HepG2 (cell line): ENCODE data around the gene SLC25A14. TPM values are rescaled to one million over a fixed set of nuclear protein-coding genes. Genes with fewer than 3 reads are reported as not detected.

Experiments used
- ATAC-seq: fragments of 200-7000 bp; cut with Tn5 transposase; 3 replicates; pipeline ENCODE4 v1.9.1; 2020; ENCODE audit warnings: mild to moderate bottlenecking, moderate library complexity
- BruUV-seq: library from RNA; stranded (reverse); fragments of 400-500 nt; replicated peaks from 2 replicates; lab custom pipeline; 2021; lab: Mats Ljungman, UMichigan
- CTCF ChIA-PET: fragments of 300-600 bp; formaldehyde crosslinking; extraction: SDS; loops from one replicate; lab custom pipeline; 2021; ENCODE audit warnings: low total read pairs, inconsistent platforms, low intra/inter-chr PET ratio; lab: Yijun Ruan, JAX
- POLR2A ChIA-PET: fragments of 350-600 bp; sonication (Branson Sonifier 250); formaldehyde crosslinking; loops from one replicate; lab custom pipeline; 2020; ENCODE audit warnings: antibody characterized with exemption, inconsistent platforms; lab: Yijun Ruan, JAX
- DNase-seq: peaks from one replicate; pipeline ENCODE4 v3.0.0-alpha.2; 2015; ENCODE audit warnings: low spot score
- FAIRE-seq: peaks from 3 replicates; lab custom pipeline; 2011; peaks lifted over from hg19 to GRCh38; lab: Jason Lieb, UNC
- H2AFZ ChIP-seq: one replicate; pipeline ENCODE4 v1.6.1; 2011; ENCODE audit warnings: low read length, inconsistent platforms
- H3K27ac ChIP-seq: fragments of 300-600 bp; 3 replicates; pipeline ENCODE4 v1.8.0; 2011; ENCODE audit warnings: mixed run types, mild to moderate bottlenecking, mixed read lengths, low read length, inconsistent platforms; ENCODE audit not compliant: insufficient read depth; ENCODE audit errors: extremely low read length
- H3K27me3 ChIP-seq, 2 experiments: fragments of 200-600 bp in 1 of 2; 2 replicates in 1 of 2; 3 replicates in 1 of 2; pipeline versions ENCODE4 v1.6.0 to v1.8.0; 2011; ENCODE audit warnings: low read length in 2 of 2, mild to moderate bottlenecking in 2 of 2, moderate library complexity in 2 of 2, inconsistent platforms in 1 of 2; ENCODE audit not compliant: insufficient read depth in 2 of 2, control insufficient read depth in 1 of 2
- H3K36me3 ChIP-seq, 2 experiments: fragments of 200-600 bp in 1 of 2; replicated peaks in 1 of 2; 2 replicates in 1 of 2; 3 replicates in 1 of 2; pipeline versions ENCODE4 v1.5.1 to v1.8.0; 2011; ENCODE audit warnings: low read length in 2 of 2, inconsistent platforms in 1 of 2; ENCODE audit not compliant: insufficient read depth in 2 of 2, control insufficient read depth in 1 of 2
- H3K4me1 ChIP-seq: 2 replicates; pipeline ENCODE4 v1.5.1; 2012; ENCODE audit warnings: low read length, inconsistent platforms; ENCODE audit not compliant: insufficient read depth
- H3K4me2 ChIP-seq: 2 replicates; pipeline ENCODE4 v1.6.0; 2011; ENCODE audit warnings: low read depth, low read length, inconsistent platforms
- H3K4me3 ChIP-seq, 3 experiments: fragments of 200-600 bp in 1 of 3; sonication (generic), shearing (Covaris generic) in 1 of 3; replicated peaks in 1 of 3; 2 replicates each; pipeline ENCODE4 v1.5.1; 2011 to 2016; ENCODE audit warnings: low read length in 3 of 3, inconsistent platforms in 2 of 3, low read depth in 2 of 3, mild to moderate bottlenecking in 2 of 3, control low read depth in 1 of 3, mixed read lengths in 1 of 3; ENCODE audit not compliant: insufficient read depth in 1 of 3
- H3K79me2 ChIP-seq: one replicate; pipeline ENCODE4 v1.6.1; 2011; ENCODE audit warnings: low read length, inconsistent platforms; ENCODE audit not compliant: insufficient read depth
- H3K9ac ChIP-seq: 2 replicates; pipeline ENCODE4 v1.6.0; 2011; ENCODE audit warnings: mild to moderate bottlenecking, low read depth, low read length, inconsistent platforms; ENCODE audit not compliant: insufficient read depth
- H3K9me3 ChIP-seq: 2 replicates; pipeline ENCODE4 v1.5.1; 2012; ENCODE audit warnings: mild to moderate bottlenecking, low read length
- H4K20me1 ChIP-seq: 2 replicates; pipeline ENCODE4 v1.6.0; 2011; ENCODE audit warnings: inconsistent platforms, mild to moderate bottlenecking, low read length, moderate library complexity; ENCODE audit not compliant: insufficient read depth
- CENPT ChIP-seq: sonication (generic); formaldehyde crosslinking; IDR thresholded peaks from 2 replicates; pipeline ENCODE4 v1.8.0; 2022; ENCODE audit warnings: low read depth, mild to moderate bottlenecking, moderate library complexity, missing genetic modification reagents
- EEA1 ChIP-seq: sonication (generic); formaldehyde crosslinking; IDR thresholded peaks from 2 replicates; pipeline ENCODE4 v1.5.1; 2020; ENCODE audit warnings: mild to moderate bottlenecking, missing genetic modification reagents, borderline replicate concordance
- ELF1 ChIP-seq: sonication (generic); formaldehyde crosslinking; IDR thresholded peaks from 2 replicates; pipeline ENCODE4 v1.4.0; 2020; ENCODE audit warnings: missing genetic modification reagents
- FOXA3 ChIP-seq: IDR thresholded peaks from 2 replicates; pipeline ENCODE4 v1.6.1; 2016; ENCODE audit warnings: missing genetic modification reagents, missing compliant biosample characterization
- HDAC2 ChIP-seq: sonication (generic); formaldehyde crosslinking; IDR thresholded peaks from 2 replicates; pipeline ENCODE4 v1.4.0; 2020; ENCODE audit warnings: missing genetic modification reagents
- KLF12 ChIP-seq: sonication (generic); formaldehyde crosslinking; IDR thresholded peaks from 2 replicates; pipeline ENCODE4 v1.4.0; 2020; ENCODE audit warnings: missing genetic modification reagents, borderline replicate concordance
- MAF1 ChIP-seq: sonication (generic); formaldehyde crosslinking; IDR thresholded peaks from 2 replicates; pipeline ENCODE4 v1.5.0; 2020; ENCODE audit warnings: missing genetic modification reagents, borderline replicate concordance
- MTF1 ChIP-seq: sonication (generic); formaldehyde crosslinking; IDR thresholded peaks from 2 replicates; pipeline ENCODE4 v1.5.0; 2020; ENCODE audit warnings: missing genetic modification reagents
- SAP130 ChIP-seq: IDR thresholded peaks from 2 replicates; pipeline ENCODE4 v1.6.1; 2016; ENCODE audit warnings: low read depth
- ZNF260 ChIP-seq: sonication (generic); formaldehyde crosslinking; IDR thresholded peaks from 2 replicates; pipeline ENCODE4 v1.4.0; 2020; ENCODE audit warnings: missing genetic modification reagents, low read depth, mild to moderate bottlenecking, borderline replicate concordance
- ZNF34 ChIP-seq: sonication (generic); formaldehyde crosslinking; IDR thresholded peaks from 2 replicates; pipeline ENCODE4 v1.4.0; 2020; ENCODE audit warnings: mild to moderate bottlenecking, missing genetic modification reagents, borderline replicate concordance
- ZNF629 ChIP-seq: sonication (generic); formaldehyde crosslinking; conservative IDR thresholded peaks from 2 replicates; pipeline ENCODE4 v1.5.0; 2020; ENCODE audit warnings: missing genetic modification reagents
- ZNF652 ChIP-seq: IDR thresholded peaks from 2 replicates; pipeline ENCODE4 v1.6.1; 2016; ENCODE audit warnings: low read depth, borderline replicate concordance
- WGBS: methylation state at CpG from one replicate; pipeline ENCODE4 v1.1.6; 2017; ENCODE audit warnings: low lambda C conversion rate; 5-methylcytosine and 5-hydroxymethylcytosine counted together
- in situ Hi-C: cut with HindIII; loops from 2 replicates; pipeline ENCODE4 v1.10.0; 2017; ENCODE audit warnings: low pct_unique_long_range_greater_than_20kb; ENCODE audit not compliant: extremely low pct_ligation_motif_present
- intact Hi-C: fragments of 100-400 bp; cut with micrococcal nuclease; formaldehyde crosslinking; loops from one replicate; pipeline ENCODE4 v1.10.0; 2022; ENCODE audit not compliant: unreplicated experiment
- polyA plus RNA-seq, 8 experiments: library from polyadenylated mRNA; depleted of rRNA in 3 of 8; stranded (reverse) in 7 of 8; unstranded in 1 of 8; fragments of >200 nt; fragmentation: Illumina TruSeq in 4 of 8; extraction: Trizol in 4 of 8; gene quantifications; 2 replicates each; pipeline versions ENCODE4 v1.2.1 to v1.2.3, GENCODE V29; 2011 to 2016; ENCODE audit warnings: low read depth in 4 of 8, missing spikeins in 1 of 8, mixed read lengths in 1 of 8; ENCODE audit not compliant: insufficient read depth in 1 of 8
- total RNA-seq, 5 experiments: library from RNA; depleted of rRNA; stranded (reverse); fragments of >200 nt; fragmentation: Illumina TruSeq; extraction: Trizol; gene quantifications; 2 replicates each; pipeline ENCODE4 v1.2.3, GENCODE V29; 2016; ENCODE audit warnings: low read depth in 1 of 5
- TF ChIP-seq, protein P1 (sequence below): sonication (generic); formaldehyde crosslinking; IDR thresholded peaks from 2 replicates; pipeline ENCODE4 v1.4.0; 2020; ENCODE audit warnings: missing genetic modification reagents
- TF ChIP-seq, protein P2 (sequence below): sonication (generic); formaldehyde crosslinking; IDR thresholded peaks from 2 replicates; pipeline ENCODE4 v1.5.0; 2020; ENCODE audit warnings: mild to moderate bottlenecking, missing genetic modification reagents

SLC25A14 gene
- total and polyA plus RNA-seq, 2 of the 13 experiments (the other 11 are each of a cell fraction or from before 2014, with no cell fraction given), result 14.0 to 15.6 TPM

DNA sequence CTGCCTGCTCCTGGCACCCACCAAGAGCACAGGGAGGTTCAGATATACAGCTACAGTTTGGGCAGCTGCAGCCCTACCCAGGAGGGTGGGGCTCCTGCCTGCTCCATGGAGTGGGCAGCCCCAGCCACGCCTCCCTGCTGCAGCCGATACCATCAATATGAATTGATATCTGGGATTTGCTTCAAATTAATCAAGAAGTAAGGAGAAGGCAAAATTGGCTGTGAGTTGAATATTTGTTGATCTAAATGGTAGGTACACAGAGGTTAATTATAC is 39.8 kb upstream of the SLC25A14 start (continued):
- TF ChIP-seq KLF12 (no peak), ZNF34 (CRISPR knock-in tag) (no peak), MTF1 (CRISPR knock-in tag) (no peak), CENPT (CRISPR knock-in tag) (no peak), FOXA3 (CRISPR knock-in tag) (no peak)
- TF ChIP-seq, protein P1, sequence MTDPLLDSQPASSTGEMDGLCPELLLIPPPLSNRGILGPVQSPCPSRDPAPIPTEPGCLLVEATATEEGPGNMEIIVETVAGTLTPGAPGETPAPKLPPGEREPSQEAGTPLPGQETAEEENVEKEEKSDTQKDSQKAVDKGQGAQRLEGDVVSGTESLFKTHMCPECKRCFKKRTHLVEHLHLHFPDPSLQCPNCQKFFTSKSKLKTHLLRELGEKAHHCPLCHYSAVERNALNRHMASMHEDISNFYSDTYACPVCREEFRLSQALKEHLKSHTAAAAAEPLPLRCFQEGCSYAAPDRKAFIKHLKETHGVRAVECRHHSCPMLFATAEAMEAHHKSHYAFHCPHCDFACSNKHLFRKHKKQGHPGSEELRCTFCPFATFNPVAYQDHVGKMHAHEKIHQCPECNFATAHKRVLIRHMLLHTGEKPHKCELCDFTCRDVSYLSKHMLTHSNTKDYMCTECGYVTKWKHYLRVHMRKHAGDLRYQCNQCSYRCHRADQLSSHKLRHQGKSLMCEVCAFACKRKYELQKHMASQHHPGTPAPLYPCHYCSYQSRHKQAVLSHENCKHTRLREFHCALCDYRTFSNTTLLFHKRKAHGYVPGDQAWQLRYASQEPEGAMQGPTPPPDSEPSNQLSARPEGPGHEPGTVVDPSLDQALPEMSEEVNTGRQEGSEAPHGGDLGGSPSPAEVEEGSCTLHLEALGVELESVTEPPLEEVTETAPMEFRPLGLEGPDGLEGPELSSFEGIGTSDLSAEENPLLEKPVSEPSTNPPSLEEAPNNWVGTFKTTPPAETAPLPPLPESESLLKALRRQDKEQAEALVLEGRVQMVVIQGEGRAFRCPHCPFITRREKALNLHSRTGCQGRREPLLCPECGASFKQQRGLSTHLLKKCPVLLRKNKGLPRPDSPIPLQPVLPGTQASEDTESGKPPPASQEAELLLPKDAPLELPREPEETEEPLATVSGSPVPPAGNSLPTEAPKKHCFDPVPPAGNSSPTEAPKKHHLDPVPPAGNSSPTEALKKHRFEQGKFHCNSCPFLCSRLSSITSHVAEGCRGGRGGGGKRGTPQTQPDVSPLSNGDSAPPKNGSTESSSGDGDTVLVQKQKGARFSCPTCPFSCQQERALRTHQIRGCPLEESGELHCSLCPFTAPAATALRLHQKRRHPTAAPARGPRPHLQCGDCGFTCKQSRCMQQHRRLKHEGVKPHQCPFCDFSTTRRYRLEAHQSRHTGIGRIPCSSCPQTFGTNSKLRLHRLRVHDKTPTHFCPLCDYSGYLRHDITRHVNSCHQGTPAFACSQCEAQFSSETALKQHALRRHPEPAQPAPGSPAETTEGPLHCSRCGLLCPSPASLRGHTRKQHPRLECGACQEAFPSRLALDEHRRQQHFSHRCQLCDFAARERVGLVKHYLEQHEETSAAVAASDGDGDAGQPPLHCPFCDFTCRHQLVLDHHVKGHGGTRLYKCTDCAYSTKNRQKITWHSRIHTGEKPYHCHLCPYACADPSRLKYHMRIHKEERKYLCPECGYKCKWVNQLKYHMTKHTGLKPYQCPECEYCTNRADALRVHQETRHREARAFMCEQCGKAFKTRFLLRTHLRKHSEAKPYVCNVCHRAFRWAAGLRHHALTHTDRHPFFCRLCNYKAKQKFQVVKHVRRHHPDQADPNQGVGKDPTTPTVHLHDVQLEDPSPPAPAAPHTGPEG (CRISPR knock-in tag), result no peak

DNA sequence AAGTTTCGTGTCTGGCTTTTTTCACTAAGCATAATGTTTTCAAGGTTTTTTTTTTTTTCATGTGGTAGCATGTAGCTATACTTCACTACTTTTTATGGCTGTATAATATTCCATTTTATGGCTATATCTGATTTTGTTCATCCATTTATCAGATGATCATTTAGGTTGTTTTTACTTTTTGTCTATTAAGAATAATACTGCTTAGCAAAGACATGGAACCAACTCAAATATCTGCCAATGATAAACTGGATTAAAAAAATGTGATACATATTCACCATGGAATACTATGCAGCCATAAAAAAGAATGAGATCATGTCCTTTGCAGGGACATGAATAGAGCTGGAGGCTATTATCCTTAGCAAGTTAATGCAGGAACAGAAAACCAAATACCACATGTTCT is 38.3 kb upstream of the SLC25A14 start:
- 0% methylated on average over 1 of the region's 1 CpG for WGBS
- peaks cover 4% of the 10 kb centered on the region for H3K4me1 ChIP-seq
- CTCF ChIA-PET, result no interaction called here
- in situ Hi-C loops, result no loop called here
- no peak overlapping the region for H3K4me2 ChIP-seq
- no peak overlapping the region for H3K4me3 ChIP-seq
- H3K9ac ChIP-seq, result no peak overlapping the region
- H3K36me3 ChIP-seq, result no peaks in the 10 kb centered on the region
- no peak for FAIRE-seq
- H4K20me1 ChIP-seq, result no peaks in the 10 kb centered on the region
- no peak overlapping the region for H3K27ac ChIP-seq
- H3K9me3 ChIP-seq, result no peaks in the 10 kb centered on the region
- intact Hi-C loops, result no loop called here
- DNase-seq, result no peak
- H3K27me3 ChIP-seq, result no peaks in the 10 kb centered on the region
- no peak for ATAC-seq
- no peak overlapping the region for H2AFZ ChIP-seq
- BruUV-seq, result no TSS peak
- no peaks in the 10 kb centered on the region for H3K79me2 ChIP-seq
- POLR2A ChIA-PET, result no interaction called here
- TF ChIP-seq ZNF629 (no peak), EEA1 (CRISPR knock-in tag) (no peak), ELF1 (CRISPR knock-in tag) (no peak), HDAC2 (CRISPR knock-in tag) (no peak), ZNF652 (CRISPR knock-in tag) (no peak), ZNF260 (no peak), MAF1 (CRISPR knock-in tag) (no peak), SAP130 (CRISPR knock-in tag) (no peak)
- TF ChIP-seq, protein P2, sequence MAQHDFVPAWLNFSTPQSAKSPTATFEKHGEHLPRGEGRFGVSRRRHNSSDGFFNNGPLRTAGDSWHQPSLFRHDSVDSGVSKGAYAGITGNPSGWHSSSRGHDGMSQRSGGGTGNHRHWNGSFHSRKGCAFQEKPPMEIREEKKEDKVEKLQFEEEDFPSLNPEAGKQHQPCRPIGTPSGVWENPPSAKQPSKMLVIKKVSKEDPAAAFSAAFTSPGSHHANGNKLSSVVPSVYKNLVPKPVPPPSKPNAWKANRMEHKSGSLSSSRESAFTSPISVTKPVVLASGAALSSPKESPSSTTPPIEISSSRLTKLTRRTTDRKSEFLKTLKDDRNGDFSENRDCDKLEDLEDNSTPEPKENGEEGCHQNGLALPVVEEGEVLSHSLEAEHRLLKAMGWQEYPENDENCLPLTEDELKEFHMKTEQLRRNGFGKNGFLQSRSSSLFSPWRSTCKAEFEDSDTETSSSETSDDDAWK (CRISPR knock-in tag), result no peak
